Activated B cell treated with CpG ODN at 0.5 μM for 24 hours (primary cell): ENCODE measurements around the gene ESYT1. TPM values are rescaled to one million over a fixed set of nuclear protein-coding genes. Genes with fewer than 3 reads are reported as not detected.

Experiments
- ATAC-seq: fragments of 200-7000 bp; cut with Tn5 transposase; one replicate; pipeline ENCODE4 v1.10.0; 2021; ENCODE audit warnings: low read depth, mild to moderate bottlenecking, moderate library complexity
- CTCF ChIA-PET: fragments of 350-600 bp; sonication (Branson Sonifier 250); formaldehyde crosslinking; loops from one replicate; lab custom pipeline; 2021; ENCODE audit warnings: antibody characterized with exemption; lab: Charles Lee
- POLR2A ChIA-PET: fragments of 350-600 bp; sonication (Branson Sonifier 250); formaldehyde crosslinking; loops from one replicate; lab custom pipeline; 2021; ENCODE audit warnings: antibody characterized with exemption; lab: Charles Lee
- DNase-seq: peaks from one replicate; pipeline ENCODE4 v3.0.0; 2022
- H3K27ac Mint-ChIP-seq: one replicate; pipeline ENCODE4 v1.8.0; 2020; ENCODE audit warnings: mixed read lengths
- H3K27me3 Mint-ChIP-seq: one replicate; pipeline ENCODE4 v1.8.0; 2021; ENCODE audit warnings: mixed read lengths
- H3K36me3 Mint-ChIP-seq: one replicate; pipeline ENCODE4 v1.8.0; 2021; ENCODE audit warnings: low read depth, mixed read lengths
- H3K4me1 Mint-ChIP-seq: one replicate; pipeline ENCODE4 v1.8.0; 2021; ENCODE audit warnings: mixed read lengths
- H3K4me3 Mint-ChIP-seq: one replicate; pipeline ENCODE4 v1.8.0; 2020; ENCODE audit warnings: mild to moderate bottlenecking, mixed read lengths
- H3K9me3 Mint-ChIP-seq: one replicate; pipeline ENCODE4 v1.8.0; 2020; ENCODE audit warnings: mixed read lengths
- intact Hi-C: fragments of 100-400 bp; cut with micrococcal nuclease; formaldehyde crosslinking; loops from one replicate; pipeline ENCODE4 v1.15.1; 2024
- total RNA-seq: library from RNA; stranded (reverse); gene quantifications from 2 replicates; pipeline ENCODE4 v1.2.3, GENCODE V29; 2022
- TF ChIP-seq, protein P1 (sequence below): fragments of 200-600 bp; IDR thresholded peaks from one replicate; pipeline ENCODE4 v1.8.0; 2022; ENCODE audit warnings: antibody characterized with exemption, mild to moderate bottlenecking

Gene ESYT1
- total RNA-seq, 1 donor from 2014 or later: 137 TPM

DNA sequence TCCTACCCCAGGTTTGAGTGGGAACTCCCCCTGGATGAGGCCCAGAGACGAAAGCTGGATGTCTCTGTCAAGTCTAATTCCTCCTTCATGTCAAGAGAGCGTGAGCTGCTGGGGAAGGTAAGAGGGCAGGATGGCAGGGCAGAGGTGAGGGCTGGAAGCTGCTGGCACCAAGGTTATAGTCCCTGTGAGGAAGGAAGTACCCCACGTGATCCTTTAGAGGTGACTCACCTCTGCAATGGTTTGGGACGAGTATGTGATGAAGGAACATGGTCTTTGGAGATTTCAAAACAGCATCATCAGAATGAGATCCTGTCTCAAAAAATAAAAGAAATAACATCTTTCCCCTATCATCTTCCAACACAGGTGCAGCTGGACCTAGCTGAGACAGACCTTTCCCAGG lies 15.2 kb downstream of the ESYT1 start:
- H3K4me1 Mint-ChIP-seq: peaks cover 15% of the 10 kb centered on the region
- TF ChIP-seq, protein P1, sequence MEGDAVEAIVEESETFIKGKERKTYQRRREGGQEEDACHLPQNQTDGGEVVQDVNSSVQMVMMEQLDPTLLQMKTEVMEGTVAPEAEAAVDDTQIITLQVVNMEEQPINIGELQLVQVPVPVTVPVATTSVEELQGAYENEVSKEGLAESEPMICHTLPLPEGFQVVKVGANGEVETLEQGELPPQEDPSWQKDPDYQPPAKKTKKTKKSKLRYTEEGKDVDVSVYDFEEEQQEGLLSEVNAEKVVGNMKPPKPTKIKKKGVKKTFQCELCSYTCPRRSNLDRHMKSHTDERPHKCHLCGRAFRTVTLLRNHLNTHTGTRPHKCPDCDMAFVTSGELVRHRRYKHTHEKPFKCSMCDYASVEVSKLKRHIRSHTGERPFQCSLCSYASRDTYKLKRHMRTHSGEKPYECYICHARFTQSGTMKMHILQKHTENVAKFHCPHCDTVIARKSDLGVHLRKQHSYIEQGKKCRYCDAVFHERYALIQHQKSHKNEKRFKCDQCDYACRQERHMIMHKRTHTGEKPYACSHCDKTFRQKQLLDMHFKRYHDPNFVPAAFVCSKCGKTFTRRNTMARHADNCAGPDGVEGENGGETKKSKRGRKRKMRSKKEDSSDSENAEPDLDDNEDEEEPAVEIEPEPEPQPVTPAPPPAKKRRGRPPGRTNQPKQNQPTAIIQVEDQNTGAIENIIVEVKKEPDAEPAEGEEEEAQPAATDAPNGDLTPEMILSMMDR: no peak
- DNase-seq (no peak), ATAC-seq (peak; percentile 34)
- no peaks in the 10 kb centered on the region for H3K9me3 Mint-ChIP-seq
- peak overlapping the region; percentile 20 for H3K27ac Mint-ChIP-seq
- no peak overlapping the region for H3K4me3 Mint-ChIP-seq
- H3K36me3 Mint-ChIP-seq: peaks cover 68% of the 10 kb centered on the region
- ChIA-PET POLR2A (interaction anchor here (0.6 to 1.2 kb wide), 4 partner anchors 13 to 44 kb away, joined by 3 read pairs; partner anchors contain the start of gene ESYT1), CTCF (interaction anchor here (1.4 to 1.6 kb wide), 2 partner anchors 13 to 17 kb away, joined by 3 read pairs; no protein-coding TSS in a partner anchor)
- intact Hi-C loops: no loop called here
- H3K27me3 Mint-ChIP-seq: no peaks in the 10 kb centered on the region

GRCh38 chr12:56143870-56144269 lies 15.8 kb downstream of the ESYT1 start:
- intact Hi-C loops: no loop called here
- Mint-ChIP-seq H3K4me1 (peaks cover 15% of the 10 kb centered on the region), H3K9me3 (no peaks in the 10 kb centered on the region), H3K27me3 (no peaks in the 10 kb centered on the region), H3K27ac (peak overlapping the region; percentile 18), H3K4me3 (no peak overlapping the region), H3K36me3 (peaks cover 62% of the 10 kb centered on the region)
- ATAC-seq: no peak
- TF ChIP-seq, protein P1: no peak
- ChIA-PET POLR2A (interaction anchor here (0.6 to 1.2 kb wide), 4 partner anchors 15 to 43 kb away, joined by 3 read pairs; partner anchors contain the start of gene ESYT1), CTCF (interaction anchor here (1.4 to 1.6 kb wide), 2 partner anchors 14 to 17 kb away, joined by 3 read pairs; no protein-coding TSS in a partner anchor)
- DNase-seq: no peak

- peak overlapping the region; percentile 41 for H3K27ac Mint-ChIP-seq
- ChIA-PET POLR2A (interaction anchor here (0.5 to 1.2 kb wide), 3 partner anchors 13 to 555 kb away, joined by 3 to 4 read pairs (median 3); partner anchors contain the start of gene ESYT1), CTCF (no interaction called here)
- H3K4me1 Mint-ChIP-seq: peaks cover 17% of the 10 kb centered on the region
- H3K27me3 Mint-ChIP-seq: no peaks in the 10 kb centered on the region
- H3K9me3 Mint-ChIP-seq: no peaks in the 10 kb centered on the region
- TF ChIP-seq, protein P1: no peak
- DNase-seq (no peak), ATAC-seq (no peak)
- intact Hi-C loops: no loop called here
- no peak overlapping the region for H3K4me3 Mint-ChIP-seq
- peaks cover 50% of the 10 kb centered on the region for H3K36me3 Mint-ChIP-seq
Observed at GRCh38 chr12:56145217-56145616, 17.1 kb downstream of the ESYT1 start.

- Mint-ChIP-seq H3K36me3 (peaks cover 39% of the 10 kb centered on the region), H3K9me3 (no peaks in the 10 kb centered on the region), H3K27me3 (no peaks in the 10 kb centered on the region), H3K27ac (no peak overlapping the region), H3K4me1 (peaks cover 30% of the 10 kb centered on the region), H3K4me3 (no peak overlapping the region)
- ATAC-seq: no peak
- POLR2A ChIA-PET: interaction anchor here (0.6 to 1.7 kb wide), 9 partner anchors 13 to 539 kb away, joined by 4 to 10 read pairs (median 7); partner anchors contain the start of gene ESYT1
- no peak for DNase-seq
- intact Hi-C loops: no loop called here
- TF ChIP-seq, protein P1: no peak
- CTCF ChIA-PET: no interaction called here
Observed at GRCh38 chr12:56146492-56147460, 18.7 kb downstream of the ESYT1 start.
